SIG-M5 treated with dmso at 0.1 percent for 504 hours (cell line): ENCODE measurements around the gene MX2.
"Not testable (repeated sequence)": the region's sequence is repeated elsewhere in the genome, so short reads cannot be mapped to it uniquely, and the experiment has no call there.

ENCODE experiments used
- DNase-seq: peaks from one replicate; lab custom pipeline; 2025; ENCODE audit not compliant: unreplicated experiment; lab: John Stamatoyannopoulos, UW

MX2 gene

DNA sequence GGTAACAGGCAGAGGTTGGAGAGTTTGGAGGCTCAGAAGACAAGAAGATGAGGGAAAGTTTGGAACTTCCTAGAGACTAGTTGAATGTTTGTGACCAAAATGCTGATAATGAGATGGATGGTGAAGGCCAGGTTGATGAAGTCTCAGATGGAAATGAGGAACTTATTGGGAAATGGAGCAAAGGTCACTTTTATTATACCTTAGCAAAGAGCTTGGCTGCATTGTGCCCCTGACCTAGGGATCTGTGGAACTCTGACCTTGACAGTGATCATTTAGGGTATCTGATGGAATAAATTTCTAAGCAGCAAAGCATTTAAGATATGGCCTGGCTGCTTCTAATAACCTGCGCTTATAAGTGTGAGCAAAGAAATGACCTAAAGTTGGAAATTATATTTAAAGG is 28.1 kb upstream of the MX2 start:
- no peak for DNase-seq

DNA sequence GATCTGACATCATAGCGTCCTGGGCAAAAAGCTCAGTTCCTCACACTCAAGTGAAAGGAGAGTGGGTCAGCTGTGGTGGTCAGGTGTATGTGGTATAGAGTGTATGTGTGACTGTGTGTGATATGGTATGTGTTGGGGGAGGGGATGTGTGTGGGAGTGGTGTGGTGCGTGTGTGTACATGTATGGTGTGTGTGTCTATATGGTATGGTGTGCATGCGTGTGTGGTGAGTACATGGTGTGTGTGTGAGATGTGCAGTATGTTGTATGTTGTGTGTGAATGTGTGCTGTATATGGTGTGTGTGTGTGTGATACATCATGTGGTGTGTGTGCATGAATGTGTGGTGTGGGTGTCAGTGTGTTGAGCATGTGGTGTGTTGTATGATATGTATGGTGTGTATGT is 24.3 kb upstream of the MX2 start:
- no peak for DNase-seq

DNA sequence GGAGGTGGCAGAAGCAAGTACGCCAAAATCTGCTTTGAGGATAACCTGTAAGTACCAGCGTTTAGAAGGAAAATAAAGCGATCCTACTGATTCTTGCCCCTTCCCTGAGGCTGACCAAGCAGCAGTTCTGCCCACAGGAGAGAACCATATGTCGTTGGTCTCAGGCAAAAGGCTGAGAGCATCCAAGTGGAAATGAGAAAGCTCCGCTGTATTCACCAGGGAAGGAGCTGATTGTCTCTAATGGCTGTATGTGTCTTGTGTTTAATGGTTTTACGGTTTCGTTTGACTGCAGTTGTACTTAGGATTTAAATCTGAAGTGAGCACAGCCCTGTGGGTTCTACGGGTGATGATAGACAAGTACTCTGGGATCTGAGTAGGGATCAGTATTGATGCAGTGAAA is 23.4 kb upstream of the MX2 start:
- DNase-seq: no peak

DNA sequence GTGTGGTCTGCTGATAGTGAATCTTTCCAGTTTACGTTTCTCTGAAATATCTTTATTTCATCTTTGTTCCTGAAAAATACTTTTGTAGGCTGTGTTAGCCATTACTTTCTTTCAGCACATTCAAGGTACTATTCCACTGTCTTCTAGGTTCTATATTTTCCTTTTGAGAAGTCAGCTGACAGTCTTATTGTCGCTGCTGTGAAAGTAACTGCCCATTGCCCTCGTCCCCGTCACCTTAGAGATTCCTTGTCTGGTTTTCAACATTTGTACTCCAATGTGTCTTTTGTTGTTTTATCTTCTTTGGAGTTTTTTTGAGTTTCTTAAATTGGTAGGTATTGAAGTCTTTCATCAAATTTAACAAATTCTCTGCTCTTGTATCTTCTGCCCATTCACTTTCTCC is 19.8 kb upstream of the MX2 start:
- DNase-seq: no peak

DNA sequence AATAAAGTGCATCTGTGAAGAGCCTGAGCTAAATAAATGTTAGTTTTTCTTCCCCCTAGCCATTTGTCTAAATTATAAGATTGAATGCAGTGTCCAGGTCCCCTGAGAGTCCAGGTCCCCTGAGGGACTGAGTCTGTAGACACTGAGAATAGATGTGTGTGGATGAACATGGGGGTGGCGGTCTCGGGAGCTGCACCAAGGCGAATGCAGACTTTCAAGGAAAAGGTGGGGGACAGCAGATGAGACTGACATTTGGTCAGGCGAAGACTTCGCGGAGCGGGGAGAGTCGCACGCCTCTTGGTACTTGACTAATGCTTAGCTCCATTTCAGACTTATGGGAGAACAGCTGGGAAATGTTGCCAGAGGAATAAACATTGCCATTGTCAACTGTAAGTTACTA is 17.7 kb upstream of the MX2 start:
- DNase-seq: no peak

DNA sequence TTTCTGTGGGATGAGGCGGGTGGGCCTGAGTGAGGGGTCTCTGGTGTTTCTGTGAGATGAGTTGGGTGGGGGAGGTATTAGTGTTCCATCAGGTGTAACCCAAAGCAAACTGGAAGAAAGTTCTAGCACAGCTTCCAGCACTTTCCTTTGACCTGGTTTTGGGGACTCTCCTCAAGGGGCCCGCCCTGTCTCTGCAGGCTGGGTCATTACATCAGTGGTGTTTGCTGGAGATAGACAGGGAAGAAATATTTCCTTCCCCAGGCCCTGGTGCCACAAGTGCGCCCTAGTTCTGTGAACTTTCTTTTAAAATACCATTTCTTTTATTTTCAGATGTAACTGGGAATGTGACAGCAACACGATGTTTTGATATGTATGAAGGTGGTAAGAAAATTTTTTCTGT is 16.5 kb upstream of the MX2 start:
- DNase-seq: no peak

DNA sequence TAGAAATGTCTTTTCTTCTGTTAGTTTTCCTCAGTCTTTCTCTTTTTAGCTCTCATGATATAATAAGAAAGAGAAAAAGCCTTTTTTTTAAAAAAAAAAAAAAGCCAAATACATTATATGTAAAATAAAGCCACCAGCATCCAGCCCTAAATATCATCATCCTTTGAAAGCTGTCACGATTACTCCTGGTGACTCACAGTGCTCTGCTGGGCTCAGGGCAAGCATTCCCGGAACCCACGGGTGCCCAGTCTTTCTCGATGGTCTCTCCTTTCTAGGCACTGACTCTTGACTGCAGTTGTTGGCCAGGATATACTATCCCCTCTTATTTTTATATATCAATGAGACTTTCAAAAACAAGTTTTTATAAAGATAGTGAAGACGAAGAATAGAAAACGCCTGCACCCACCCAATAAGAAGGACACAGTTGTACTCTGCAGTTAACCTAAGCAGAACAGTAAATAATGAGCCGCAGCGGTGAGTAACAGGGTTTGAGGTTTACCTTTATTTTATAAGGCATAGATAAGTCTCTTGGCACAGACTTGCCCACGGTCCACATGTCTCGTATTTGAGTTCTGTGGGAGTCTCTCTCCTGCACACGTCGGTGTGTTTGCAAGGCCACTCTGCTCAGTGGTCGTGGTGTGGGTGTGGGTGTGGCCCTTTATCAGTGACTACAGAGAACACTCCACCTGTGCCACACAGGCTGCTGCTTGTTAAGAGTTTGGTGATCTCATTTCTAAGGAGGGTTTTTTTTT is 15.7 kb upstream of the MX2 start:
- DNase-seq: no peak

DNA sequence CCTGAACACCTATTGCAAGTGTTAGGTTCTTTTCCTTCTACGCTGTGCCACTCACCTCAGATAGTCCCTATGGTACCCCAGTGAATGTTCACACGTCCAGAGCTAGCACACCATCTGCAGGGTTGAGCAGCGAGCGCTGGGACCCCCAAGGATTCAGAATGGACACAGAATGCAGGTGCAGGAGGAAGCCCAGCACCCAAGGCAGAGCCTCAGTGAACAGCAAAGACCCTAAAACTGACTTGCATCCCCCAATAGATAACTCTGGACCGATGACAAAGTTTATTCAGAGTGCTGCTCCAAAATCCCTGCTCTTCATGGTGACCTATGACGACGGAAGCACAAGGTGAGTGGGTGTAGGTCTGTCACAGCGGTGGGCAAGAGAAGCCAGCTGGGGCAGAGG is 15.1 kb upstream of the MX2 start:
- DNase-seq: no peak

DNA sequence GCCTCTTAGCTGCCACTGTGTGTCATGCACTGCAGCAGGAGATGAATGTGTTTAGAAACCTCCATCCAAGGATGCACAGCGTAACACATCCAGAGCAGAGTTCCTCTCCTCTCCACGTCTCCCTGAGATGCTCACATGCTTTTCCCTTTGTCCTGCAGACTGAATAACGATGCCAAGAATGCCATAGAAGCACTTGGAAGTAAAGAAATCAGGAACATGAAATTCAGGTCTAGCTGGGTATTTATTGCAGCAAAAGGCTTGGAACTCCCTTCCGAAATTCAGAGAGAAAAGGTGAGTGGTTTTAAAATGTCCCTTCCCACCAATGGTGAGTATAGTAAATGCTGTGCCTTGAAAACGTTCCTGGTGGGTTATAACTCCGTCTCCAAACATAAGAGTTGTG is 13.4 kb upstream of the MX2 start:
- DNase-seq: no peak

DNA sequence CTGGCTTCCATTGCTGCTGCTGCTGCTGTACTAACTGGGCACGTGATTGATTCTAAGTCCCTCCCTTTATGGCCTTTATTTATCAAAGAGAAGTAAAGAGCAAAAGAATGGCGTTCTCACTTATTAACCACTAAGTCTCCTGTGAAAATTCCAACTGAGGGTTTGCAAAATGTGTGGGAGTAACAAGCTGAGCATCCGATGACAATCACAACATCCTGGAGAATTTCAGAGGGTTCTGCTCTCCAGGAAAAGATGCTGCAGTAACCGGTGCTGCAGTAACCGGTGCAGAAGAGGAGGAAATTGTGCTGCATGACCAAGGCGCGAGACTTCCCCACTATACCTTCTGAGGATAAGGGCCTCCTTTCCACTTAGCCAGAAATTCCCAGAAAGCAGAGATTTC is 12.7 kb upstream of the MX2 start:
- no peak for DNase-seq

DNA sequence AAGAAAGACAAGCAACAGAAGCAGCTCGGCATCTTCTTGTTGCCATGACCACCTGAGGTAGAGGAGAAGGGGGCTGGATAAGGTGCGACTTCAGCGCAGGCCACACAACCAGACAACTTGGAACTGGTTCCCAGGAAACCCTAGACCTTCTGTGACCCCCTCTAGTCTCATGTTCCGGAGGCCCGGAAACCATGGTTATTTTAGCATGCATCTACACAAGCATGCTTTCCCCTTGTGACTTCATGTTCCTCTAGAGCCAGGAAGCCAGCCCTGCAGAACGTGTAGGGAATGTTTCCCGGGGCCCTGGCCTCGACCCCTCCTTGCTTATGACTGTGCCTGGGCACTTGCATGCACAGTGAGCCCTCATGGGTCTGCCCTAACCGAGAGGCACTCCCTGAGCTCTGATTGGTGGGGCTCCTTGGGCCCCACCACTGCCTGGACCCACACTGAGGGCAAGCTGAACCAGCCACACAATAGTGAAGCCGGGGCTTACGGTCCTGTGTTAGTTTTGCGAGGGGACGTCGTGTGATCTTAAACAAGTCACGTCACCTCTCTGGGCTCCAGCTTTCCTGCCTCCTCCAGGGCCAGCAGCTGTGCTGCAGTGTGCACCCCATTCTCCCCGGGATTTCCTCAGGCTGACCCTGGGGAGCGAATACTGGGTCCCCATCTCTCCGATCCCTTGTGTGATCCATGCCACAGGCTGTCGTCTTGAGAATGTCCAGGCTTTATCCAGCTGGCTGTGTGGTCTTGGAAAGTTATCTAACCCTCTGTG is 12.0 kb upstream of the MX2 start:
- DNase-seq: no peak

DNA sequence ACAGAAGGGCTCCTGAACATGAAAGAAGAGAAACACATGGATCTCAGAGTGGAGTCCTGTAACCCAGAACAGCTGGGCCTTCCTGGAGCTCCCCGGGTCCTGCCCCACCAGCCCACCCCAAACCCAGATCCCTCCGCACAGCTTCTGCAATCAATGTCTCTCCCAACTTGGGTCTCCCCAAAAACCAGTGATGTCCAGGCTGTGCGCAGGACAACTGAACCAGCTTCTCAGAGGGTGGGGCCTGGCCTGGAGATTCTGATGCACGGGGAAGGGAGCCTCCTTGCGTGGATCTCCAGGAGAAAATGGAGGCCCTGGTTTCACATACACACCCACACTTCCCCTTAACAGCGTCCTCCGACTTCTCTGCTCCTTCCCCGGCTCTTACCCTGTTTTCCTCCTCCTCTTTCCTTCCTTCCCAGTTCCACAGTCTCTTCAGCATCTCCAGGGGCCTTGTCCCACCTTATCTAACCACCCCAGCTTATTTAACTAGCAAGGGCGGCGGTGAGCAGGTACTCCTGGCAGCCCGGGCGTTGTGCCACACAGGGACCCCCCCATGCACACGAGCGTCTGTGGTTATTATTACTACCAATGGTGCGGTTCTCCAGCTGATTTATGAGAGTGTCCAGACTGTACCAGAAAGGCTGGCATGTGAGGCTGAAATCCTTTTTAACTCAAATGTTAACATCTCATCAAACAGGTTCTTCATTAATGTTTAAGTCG is 11.2 kb upstream of the MX2 start:
- DNase-seq: no peak

DNA sequence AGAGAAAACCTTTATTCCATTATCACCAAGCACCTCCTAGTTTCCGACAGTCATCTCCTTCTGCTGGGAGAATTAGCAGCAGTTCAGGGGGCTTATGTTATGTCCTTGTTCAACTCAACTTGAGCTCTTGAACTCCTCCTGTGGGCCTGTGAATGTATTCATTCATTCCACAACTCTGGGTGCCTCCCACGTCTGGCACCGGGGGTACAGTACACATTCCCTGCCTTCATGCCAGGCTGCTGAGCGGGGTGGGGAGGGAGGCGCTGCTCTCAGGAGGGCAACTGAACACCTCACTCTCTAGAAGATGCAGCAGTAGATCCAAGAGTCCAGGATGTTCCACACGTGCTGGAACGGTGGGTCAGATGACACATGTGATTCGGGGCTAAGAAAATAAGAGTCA is 4.3 kb upstream of the MX2 start:
- no peak for DNase-seq

DNA sequence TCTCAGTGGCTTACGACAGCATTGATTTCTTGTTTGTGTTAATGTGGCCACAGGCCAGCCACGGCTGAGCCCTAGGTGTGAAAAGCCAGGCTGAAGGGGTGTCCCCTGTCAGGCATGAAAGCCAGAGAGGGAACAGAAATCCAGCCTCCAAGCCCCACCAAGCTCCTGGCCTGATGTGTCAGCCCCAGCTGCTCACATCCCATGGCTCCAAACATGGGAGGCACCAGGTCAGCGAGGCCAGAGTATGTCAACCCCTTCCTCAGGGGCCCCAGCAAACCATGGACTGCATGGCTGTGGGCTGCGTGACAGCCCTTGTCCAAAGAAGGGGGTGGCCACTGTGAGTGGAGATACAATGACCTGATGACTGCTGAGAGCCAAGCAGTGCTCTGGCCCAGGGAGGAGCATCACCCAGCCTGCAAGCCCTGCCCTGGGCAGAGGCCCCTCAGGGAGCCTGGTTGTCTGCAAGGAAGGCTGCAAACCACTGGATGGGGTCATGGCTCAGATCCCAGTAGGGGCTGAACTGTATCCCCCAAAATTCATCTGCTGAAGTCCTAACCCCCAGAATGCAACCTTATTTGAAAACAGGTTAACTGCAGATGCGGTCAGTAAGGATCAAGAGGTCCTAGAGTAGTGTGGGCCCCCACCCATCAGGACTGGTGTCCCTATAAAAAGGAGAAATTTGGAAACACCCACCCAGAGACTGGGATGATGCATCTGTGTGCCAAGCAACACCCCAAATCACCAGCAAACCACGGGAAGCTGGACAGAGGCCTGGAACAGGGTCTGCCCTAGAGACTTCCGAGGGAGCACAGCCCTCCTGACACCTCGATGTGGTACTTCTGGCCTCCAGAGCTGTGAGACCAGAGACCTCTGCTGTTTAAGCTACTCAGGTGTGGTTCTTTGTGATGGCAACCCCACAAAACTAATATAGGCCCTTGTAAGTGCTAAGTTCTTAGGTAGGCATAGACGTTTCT is 3.3 kb upstream of the MX2 start:
- DNase-seq: no peak

DNA sequence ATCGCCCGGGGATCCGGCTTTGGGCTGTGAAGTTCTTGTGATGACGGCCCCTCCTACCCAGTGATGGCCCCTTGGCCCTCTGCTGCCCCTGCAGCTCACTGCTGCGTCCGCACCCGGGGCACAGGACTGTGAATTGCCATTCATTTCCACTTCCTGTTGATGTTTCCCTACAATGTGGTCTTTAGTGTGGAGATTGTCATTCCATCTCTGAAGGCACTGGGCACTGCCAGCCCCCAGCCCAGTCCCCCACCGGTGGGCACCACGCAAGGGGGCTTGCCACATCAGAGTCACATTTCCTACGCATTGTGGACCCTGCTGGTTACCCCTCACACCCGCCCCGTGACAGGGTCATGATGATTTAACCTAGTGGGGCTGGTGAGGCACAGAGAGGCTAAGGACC is 2.5 kb upstream of the MX2 start:
- DNase-seq: no peak

DNA sequence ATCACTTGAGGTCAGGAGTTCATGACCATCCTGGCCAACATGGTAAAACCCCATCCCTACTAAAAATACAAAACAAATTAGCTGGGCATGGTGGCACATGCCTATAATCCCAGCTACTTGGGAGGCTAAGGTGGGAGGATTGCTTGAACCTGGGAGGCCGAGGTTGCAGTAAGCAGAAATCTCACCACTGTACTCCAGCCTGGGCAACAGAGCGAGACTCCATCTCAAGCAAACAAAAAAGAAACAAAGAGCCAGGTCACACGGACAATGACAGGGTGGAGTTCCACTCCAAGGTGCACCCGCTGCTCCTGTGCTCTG is 2.1 kb upstream of the MX2 start:
- not testable (repeated sequence) for DNase-seq

DNA sequence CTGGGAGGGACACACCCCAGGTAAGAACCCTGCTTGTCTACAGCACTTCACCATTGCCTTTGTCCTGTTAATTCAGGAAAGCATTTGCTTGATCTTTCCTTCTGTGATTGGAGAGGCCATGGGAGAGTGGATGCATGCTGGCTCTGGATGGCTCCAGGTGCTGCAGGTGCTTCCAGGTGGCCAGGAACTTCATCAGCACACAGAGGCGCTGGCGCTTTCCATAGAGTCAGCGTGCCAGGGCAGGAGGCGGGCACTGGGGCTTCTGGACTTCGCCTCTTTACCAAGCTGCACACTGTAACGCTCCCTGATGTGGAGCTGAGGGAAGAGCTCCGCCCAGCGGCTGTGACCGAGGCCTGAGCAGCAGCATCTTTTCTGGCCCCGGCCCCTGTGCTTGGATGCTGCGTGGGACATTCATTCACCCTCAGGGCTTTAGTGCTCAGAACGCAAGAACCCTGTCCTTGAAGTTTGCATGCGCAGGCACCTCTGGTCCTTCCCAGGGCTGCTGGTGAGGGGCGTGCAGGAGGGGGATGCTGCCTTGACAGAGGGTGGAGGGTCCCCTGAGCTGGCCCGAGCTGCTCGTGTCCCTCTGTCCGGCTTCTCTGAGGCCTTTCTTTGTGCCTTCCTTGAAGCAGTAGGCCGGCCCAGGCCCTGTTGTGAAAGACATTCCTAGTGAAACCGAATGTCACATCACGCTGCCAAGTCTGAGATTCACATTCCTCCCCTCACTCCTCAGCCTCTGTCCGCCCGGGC is 1.6 kb upstream of the MX2 start:
- no peak for DNase-seq

DNA sequence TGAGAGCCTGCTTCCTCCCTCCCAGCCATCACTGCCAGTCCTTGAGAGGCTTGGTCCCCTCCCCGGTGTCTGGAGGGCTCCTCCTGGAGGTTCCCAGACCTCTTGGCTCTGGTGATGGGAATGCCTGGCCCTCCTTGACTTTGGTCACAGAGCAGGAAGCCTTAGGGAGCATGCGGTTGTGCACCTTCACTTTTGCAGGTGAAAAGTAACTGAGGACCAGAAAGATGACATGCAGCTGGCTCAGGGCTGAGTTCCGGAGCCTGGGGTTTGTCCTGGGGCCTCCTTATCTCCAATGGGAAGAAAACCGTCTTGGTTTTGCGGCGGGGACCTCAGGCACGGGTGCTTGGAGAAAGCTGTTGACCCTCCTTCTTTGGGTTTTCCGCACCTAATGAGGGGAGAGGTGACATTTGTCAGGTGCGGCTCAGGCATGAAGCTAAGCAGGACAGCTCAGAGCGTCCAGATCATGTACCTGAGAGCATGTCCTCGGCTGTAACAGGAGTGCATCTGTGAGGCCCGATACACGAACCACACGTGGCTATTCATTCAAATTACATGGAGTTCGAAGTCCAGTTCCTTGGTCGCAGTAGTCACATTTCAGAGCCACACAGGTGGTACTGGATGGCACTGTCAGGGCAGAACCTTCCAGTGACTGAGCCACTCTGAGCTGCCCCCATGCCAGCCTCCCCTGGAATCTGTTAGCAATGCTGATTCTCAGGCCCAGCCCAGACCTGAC is 608 bp upstream of the MX2 start:
- DNase-seq: no peak

DNA sequence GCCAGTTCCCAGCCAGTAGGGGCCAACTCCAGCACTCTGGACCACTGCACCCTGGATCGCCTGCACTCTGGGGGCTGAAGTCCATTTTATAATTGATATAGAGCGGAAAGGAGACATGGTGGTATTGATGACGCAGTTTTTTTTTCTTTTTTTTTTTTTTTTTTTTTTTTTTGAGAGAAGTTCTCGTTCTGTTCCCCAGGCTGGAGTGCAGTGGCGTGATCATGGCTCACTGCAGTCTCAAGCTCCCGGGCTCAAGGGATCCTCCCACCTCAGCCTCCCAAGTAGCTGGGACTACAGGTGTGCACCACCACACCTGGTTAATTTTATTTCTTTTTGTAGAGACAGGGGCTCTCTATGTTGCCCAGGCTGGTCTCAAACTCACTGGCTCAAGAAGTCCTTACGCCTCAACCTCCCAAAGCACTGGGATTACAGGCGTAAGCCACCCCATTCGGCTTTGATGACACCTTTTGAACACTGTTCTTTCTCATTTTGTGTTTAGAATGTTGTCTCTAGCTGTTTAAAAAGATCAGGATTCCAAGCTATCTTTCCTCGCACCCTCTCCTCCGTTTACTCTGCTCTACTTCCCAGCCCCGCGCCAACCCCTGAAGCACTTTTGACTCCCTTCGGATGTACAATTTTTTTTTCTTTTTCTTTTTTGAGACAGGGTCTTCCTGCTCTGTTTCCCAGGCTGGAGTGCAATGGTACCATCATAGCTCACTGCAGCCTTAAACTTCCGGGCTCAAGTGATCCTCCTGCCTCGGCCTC is 960 bp downstream of the MX2 start:
- no peak for DNase-seq
